Lower lobe of right lung (tissue), 2 donors: ENCODE measurements around the gene CCDC60. TPM values are rescaled to one million over a fixed set of nuclear protein-coding genes. Genes with fewer than 3 reads are reported as not detected.

ENCODE experiments used
- ATAC-seq, 2 donors: fragments of 200-7000 bp; cut with Tn5 transposase; one replicate each; pipeline ENCODE4 v1.9.1; 2020 to 2022; ENCODE audit warnings: mild to moderate bottlenecking in 2 of 2, moderate library complexity in 2 of 2
- DNase-seq: peaks from one replicate; pipeline ENCODE4 v3.0.0-alpha.2; 2020
- H3K27ac ChIP-seq: fragments of 200-600 bp; one replicate; pipeline ENCODE4 v1.8.0; 2022
- H3K27me3 ChIP-seq: fragments of 200-600 bp; one replicate; pipeline ENCODE4 v1.8.0; 2022; ENCODE audit warnings: low read depth
- H3K36me3 ChIP-seq: fragments of 200-600 bp; one replicate; pipeline ENCODE4 v1.8.0; 2022; ENCODE audit warnings: mild to moderate bottlenecking
- H3K4me1 ChIP-seq: fragments of 200-600 bp; one replicate; pipeline ENCODE4 v1.8.0; 2022
- H3K4me3 ChIP-seq: fragments of 200-600 bp; one replicate; pipeline ENCODE4 v1.8.0; 2022; ENCODE audit warnings: mild to moderate bottlenecking
- H3K9me3 ChIP-seq: fragments of 200-600 bp; one replicate; pipeline ENCODE4 v1.8.0; 2022
- CTCF ChIP-seq: fragments of 200-600 bp; IDR thresholded peaks from one replicate; pipeline ENCODE4 v1.8.0; 2022; ENCODE audit warnings: antibody characterized with exemption, mild to moderate bottlenecking
- intact Hi-C: fragments of 100-400 bp; cut with DNase I; formaldehyde crosslinking; loops from one replicate; pipeline ENCODE4 v1.11.0; 2022
- total RNA-seq: library from RNA; stranded (reverse); fragmentation: NEBNext Ultra II Directional; extraction: Animal tissue kit (Norgen Biotek cat#: 25700); gene quantifications from one replicate; pipeline ENCODE4 v1.2.1, GENCODE V29; 2021
- donor health status: DM: no; HTN: yes; CAD: no; lungs with severe emphysema.

CCDC60 gene
- total RNA-seq, 1 donor from 2014 or later = 2.2 TPM

- intact Hi-C loops = no loop called here
- Histone ChIP-seq H3K27ac (no peak overlapping the region), H3K4me1 (no peaks in the 10 kb centered on the region), H3K9me3 (no peaks in the 10 kb centered on the region), H3K27me3 (no peaks in the 10 kb centered on the region), H3K4me3 (no peak overlapping the region), H3K36me3 (no peaks in the 10 kb centered on the region)
- DNase-seq = no peak
- no peak for TF ChIP-seq CTCF
- no peak for ATAC-seq
Measured at GRCh38 chr12:119450771-119451170, 116.2 kb downstream of the CCDC60 start.

GRCh38 chr12:119456824-119457223 lies 122.3 kb downstream of the CCDC60 start:
- Histone ChIP-seq H3K27ac (no peak overlapping the region), H3K36me3 (no peaks in the 10 kb centered on the region), H3K27me3 (no peaks in the 10 kb centered on the region), H3K4me3 (no peak overlapping the region), H3K4me1 (no peaks in the 10 kb centered on the region), H3K9me3 (peaks cover 4% of the 10 kb centered on the region)
- ATAC-seq = no peak
- intact Hi-C loops = no loop called here
- no peak for TF ChIP-seq CTCF
- no peak for DNase-seq

DNA sequence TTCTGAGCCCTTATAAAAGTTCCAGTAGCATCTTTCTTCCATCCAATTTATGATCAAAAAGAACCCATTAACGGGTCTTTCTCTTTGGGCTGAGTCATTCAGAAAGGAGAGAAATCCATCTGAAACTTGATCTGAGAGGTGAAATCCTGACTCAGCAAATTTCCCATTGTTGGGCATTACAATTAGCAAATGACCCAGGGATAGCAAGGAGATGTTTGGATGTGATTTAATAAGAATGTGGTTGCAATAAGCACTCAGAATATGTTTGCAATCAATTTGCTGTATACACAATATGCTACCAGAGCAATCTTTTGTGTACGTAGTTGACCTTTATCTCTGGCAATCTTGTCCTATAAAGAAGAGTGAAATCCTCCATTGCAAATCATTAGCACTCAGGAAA lies 122.7 kb downstream of the CCDC60 start:
- Histone ChIP-seq H3K4me3 (no peak overlapping the region), H3K4me1 (no peaks in the 10 kb centered on the region), H3K27ac (no peak overlapping the region), H3K9me3 (peaks cover 4% of the 10 kb centered on the region), H3K36me3 (no peaks in the 10 kb centered on the region), H3K27me3 (no peaks in the 10 kb centered on the region)
- ATAC-seq (no peak), DNase-seq (no peak)
- intact Hi-C loops = no loop called here
- TF ChIP-seq CTCF = no peak

- no peak for TF ChIP-seq CTCF
- Histone ChIP-seq H3K36me3 (no peaks in the 10 kb centered on the region), H3K27ac (no peak overlapping the region), H3K4me1 (no peaks in the 10 kb centered on the region), H3K9me3 (peaks cover 4% of the 10 kb centered on the region), H3K4me3 (no peak overlapping the region), H3K27me3 (no peaks in the 10 kb centered on the region)
- DNase-seq = no peak
- no peak for ATAC-seq
- intact Hi-C loops = no loop called here
Measured at GRCh38 chr12:119459481-119459880, 125.0 kb downstream of the CCDC60 start.

- intact Hi-C loops = no loop called here
- ATAC-seq = no peak
- no peak for TF ChIP-seq CTCF
Measured at GRCh38 chr12:119460876-119461275, 126.3 kb downstream of the CCDC60 start.

GRCh38 chr12:119461636-119462214 lies 127.2 kb downstream of the CCDC60 start:
- intact Hi-C loops = no loop called here
- H3K9me3 ChIP-seq = peaks cover 4% of the 10 kb centered on the region
- no peak for TF ChIP-seq CTCF
- H3K27ac ChIP-seq = no peak overlapping the region
- no peak for DNase-seq
- H3K4me3 ChIP-seq = no peak overlapping the region
- ATAC-seq = no peak
- no peaks in the 10 kb centered on the region for H3K4me1 ChIP-seq
- H3K27me3 ChIP-seq = no peaks in the 10 kb centered on the region
- H3K36me3 ChIP-seq = no peaks in the 10 kb centered on the region

More at GRCh38 chr12:119460876-119461275, 126.3 kb downstream of the CCDC60 start:
- H3K36me3 ChIP-seq = no peaks in the 10 kb centered on the region
- no peak overlapping the region for H3K4me3 ChIP-seq
- peaks cover 4% of the 10 kb centered on the region for H3K9me3 ChIP-seq
- no peak for DNase-seq
- no peaks in the 10 kb centered on the region for H3K27me3 ChIP-seq
- no peaks in the 10 kb centered on the region for H3K4me1 ChIP-seq
- H3K27ac ChIP-seq = no peak overlapping the region
